Measurements from ENCODE around the gene EFNA4.

EFNA4 gene

DNA sequence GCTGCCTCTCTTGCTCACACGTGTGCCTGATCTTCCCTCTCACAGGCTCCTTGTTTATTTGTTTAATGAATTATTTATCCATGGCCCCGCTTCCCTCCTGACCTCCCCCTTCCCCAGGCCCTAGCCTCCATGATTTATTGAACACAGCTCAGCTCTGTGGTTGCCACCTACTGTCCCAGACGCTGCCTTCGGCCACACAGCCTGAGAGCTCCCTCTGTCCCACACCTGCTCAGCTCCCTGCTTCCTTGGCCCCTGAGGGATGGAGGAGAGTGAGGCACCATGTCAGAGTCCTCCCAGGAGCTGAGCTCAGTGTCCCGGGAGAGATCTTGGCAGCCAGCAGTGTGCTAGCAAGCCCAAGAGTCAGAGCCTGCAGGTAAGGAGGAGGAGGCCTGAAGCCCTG is 12.0 kb downstream of the EFNA4 start:
- peak; percentile 43 to 67 for DNase-seq

DNA sequence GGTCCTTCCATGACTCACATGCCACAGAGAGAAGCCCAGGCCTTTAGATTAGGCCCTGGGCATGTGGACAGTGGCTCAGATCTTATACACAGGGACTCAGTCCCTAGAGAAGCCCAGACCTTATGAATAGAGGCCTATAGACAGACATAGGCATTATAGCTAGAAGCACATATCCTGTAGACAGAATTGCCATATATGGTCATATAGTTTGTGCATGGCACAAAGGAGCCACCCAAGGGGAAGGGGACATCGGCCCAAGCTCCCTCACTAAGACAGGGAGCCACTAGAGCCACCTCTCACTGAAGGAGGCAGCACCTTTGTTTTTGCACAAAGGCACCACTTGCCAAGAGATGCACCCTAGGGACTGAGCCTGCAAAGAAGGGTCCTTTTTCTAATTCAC is 12.8 kb downstream of the EFNA4 start:
- no peak for DNase-seq

DNA sequence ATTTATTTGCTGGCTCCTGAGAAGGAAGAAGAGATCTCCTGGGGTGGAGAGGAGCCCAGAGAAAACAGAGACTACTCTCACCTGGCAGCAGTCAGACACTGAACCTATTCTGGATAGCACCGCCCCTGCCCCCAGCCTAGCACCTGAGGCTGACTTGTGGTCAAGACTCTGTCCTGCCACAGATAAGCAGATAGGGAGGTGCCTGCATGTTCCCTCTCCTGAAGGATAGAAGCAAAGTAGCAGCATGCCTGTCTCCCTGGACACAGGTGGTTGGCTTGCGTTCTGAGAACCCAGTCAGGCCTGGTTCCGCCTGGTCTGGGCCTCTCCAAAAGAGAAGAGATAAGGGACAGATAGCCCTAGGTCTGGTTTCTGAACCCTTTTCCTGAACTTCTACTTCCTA is 13.8 kb downstream of the EFNA4 start:
- DNase-seq: no peak

DNA sequence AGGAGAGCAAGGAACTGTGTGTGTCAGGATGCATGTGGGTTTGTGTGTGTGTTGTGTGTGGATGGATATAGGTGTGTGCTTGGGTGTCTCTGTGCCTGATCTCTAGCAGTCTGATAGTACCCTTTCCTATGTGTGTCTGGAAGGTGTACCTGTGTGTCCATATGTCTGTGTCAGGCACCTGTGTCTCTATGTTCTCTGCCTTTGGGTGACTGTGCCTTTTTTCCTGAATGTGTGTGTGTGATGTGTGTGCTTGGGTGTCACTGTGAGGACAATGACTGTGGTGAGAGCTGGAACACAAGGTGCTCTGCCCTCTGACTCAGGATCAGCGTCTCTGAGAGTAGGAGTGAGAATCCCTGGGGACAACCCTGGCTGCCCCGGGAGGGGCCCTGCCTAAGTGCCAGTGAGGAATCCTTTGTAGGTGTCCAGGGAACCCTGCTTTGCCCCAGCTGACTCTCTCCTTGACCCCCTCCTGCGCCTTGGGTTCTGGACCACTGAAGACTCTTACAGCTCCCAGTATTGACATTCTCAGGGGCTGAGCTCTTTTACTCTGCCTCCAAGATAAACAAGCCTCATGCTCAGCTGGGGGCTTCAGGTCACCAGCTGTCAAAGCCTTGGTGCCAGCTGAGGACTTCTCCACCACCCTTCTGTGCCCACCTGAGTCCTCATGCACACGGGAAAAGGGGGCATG is 14.4 kb downstream of the EFNA4 start:
- DNase-seq: no peak

DNA sequence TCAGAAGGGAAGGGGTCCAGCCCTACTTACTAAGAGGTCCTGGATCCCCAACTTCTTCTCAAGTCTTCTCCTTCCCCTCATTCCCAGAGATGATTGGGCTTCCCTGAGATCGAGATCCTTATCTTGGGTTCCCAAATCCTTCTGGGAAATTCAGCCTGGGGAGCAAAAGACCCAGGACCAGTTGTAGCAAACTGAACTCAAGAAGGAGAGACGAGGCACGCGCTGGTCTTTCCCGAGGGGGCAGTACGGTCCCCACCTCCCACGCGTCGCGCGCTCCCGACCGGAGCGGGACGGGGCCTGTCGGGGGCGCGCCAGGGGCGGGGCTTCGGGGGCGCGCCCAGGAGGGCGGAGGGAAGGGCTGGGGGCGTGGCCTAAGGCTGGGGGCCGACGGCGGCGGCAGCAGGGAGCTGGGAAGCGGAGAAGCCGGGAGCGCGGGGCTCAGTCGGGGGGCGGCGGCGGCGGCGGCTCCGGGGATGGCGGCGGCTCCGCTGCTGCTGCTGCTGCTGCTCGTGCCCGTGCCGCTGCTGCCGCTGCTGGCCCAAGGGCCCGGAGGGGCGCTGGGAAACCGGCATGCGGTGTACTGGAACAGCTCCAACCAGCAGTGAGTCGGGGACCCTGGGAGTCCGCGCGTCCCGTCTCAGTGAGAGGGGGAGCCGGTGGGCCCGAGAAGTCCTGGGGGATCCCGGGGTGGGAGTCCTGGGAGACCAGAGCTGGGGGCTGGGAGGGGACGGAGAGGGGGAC is 15.1 kb downstream of the EFNA4 start, which contains the start of gene EFNA3:
Gene EFNA3 (plus strand): TSS at position 369 of the 741 bp plus-strand sequence. CDS start 105 bp downstream, at position 474.
- peak; percentile 51 to 61 for DNase-seq

DNA sequence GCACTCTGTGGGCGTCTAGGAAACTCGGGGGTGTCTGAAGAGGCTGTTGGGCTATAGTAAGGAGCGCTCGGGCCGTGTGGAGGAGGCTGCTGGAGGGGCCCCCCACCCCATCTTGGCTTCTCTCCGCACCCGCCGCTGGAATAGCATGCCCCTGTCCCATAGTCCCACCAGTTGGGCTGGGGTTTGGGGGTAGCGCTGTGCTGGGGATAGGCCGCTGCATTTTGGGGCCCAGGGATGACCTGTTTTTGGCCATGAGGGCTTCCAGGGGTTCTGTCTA is 15.6 kb downstream of the EFNA4 start:
- DNase-seq: no peak

DNA sequence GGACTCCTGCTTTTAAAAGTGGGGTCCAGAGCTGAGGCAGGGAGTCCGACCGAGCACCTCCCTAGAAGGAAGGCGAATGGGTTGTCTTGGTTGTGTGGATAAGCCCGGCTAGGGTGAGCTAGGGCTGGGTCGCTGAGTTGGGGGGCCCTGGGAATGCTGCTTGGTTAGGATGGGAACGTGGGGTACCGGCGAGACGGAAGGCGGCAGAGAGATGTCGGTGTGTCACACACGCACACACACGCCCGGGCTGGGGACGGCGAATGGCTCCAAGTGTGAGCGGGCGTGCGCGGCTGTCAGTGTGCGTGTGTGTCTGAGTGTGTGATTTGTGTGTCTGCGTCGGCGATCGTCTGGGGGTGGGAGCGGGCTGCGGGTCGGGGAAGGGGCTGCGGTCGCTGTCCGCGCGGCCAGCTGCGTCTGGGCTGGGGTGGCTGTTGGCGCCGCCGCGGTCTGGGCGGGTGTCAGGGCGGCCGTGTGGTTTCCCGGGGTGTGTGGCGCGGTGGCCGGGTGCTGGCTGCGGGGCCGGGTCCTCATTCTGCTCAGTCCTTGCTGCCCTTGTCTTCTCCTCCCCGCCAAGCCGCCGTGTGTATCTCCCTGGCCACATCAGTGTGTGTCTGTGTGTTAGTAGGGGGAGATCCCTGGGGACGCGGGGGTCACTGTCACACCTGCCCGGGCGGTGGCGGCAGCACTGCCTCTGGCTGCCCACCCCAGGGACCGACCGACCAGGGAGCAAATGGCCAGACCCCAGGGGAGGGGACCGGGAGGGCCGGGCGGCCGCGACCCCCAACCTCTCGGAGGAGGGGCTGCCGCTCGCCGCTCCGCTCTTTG is 16.2 kb downstream of the EFNA4 start:
- DNase-seq: peak in 1 of 2 experiments; percentile 51

DNA sequence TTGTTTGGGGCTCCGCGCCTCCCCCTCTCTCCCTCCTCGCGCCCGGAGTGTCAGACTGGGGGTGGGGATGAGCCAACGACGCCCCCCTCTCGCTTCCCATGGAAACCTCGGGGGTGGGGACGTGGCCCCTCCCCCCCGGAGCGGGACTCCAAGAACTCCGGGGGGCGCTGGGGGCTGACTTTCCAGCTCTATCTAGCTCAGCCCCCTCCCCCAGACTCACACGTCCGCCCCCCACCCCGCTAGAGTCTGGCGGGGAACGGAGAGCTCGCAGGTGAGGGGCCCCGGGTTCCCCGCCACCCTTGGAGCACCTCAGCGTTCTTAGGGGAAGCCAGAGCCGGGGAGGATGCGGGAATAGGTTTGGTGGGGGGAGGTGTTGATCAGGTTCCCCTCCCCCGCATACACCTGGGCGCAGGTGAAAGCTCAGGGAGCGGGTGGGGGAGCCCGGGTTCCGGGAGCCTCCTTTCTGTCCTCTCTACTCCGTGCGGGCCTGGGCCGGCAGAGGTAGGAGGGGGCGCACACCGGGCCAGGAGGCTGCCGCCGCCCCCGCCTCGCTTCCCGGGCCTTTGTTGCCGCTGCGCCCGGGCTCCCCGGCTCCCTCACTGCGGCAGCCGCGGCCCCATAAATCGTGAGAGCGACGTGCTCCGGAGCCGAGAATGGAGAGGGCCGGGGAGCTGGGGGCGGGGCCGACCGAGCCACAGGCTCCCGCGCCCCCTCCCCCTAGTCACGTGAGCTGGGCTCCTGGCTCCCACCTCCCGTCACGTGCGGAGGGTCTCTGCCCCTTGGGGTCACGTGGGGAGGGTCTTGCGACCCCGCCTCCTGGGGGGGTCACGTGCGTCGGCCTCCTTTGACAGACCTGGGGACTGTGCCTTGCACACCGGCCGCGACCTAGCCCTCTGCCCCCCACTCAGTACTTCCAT is 17.0 kb downstream of the EFNA4 start:
- DNase-seq: peak; percentile 70 to 80

DNA sequence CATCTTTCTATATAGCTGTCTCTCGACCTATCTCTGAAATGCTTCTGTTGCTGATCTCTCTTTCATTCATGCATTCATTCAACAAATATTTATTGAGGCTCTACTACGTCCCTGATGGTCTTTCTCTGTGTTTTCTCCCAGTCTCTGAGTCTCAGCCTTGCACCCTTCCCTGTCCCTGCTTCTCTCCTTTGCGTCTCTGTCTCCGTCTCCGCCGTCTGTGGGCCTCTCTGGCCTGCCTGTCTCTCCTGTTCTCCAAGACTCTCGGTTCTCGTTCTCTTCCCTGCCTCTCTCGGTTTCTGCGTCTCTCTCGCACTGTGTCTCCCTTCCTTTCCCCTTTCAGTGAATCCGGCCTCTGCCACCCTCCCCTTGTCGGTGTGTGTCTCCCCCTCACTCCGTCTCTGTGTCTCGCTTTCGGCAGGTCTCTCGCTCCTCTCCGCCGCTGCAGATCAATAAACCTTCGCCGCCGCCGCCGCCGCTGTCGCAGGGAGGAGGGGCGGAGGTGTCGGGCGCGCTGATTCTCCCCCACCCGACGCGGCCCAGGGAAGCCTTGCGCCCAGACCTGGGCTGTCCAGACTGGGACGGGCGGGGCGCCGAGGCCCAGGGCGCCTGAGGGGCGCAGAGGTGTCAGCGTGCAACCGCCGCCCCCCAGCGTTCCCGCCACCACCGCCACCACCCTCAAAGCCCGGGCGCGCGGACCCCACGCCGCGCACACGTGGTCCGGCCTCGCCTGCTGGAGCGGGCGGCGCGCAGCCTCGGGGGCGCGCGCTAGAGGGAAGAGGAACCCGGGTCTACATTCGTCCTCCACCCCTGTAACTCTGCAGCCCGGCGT is 18.1 kb downstream of the EFNA4 start:
- DNase-seq: no peak

DNA sequence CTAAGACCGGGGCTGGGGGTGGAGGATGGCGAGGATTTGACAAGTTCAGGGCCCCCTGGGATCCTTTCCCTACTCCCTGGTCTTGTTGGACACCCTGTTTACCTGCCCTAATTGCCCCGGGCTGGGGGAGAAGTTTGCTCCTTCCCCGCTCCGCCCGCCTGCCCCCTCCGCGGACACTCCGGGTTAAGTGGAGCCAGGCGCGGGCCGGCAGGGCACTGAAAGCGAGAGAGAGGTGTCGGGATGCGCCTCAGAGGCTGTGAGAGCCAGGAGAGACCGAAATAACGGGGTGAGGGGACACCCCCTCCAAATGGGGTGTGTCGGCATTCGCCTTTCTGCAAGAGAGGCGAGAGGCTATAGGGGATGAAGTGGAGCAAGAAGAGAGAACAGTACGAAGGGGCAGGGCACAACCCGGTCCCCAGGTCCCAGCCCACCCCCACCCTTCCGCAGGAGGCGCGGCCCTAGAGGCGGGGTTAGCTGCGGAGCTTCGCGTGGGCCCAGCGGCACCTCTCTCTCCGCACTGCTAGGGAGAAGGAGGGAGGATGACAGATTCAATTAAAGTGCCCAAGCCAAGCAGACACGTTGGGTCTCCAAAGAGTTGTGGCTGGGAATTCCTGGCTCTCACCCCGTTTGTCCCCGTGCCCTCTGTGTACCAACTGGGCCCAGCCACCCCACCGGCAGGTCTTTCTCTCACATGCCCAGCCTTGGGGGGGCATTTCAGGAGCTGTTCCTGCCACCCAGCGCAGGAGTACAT is 18.9 kb downstream of the EFNA4 start:
- no peak for DNase-seq

DNA sequence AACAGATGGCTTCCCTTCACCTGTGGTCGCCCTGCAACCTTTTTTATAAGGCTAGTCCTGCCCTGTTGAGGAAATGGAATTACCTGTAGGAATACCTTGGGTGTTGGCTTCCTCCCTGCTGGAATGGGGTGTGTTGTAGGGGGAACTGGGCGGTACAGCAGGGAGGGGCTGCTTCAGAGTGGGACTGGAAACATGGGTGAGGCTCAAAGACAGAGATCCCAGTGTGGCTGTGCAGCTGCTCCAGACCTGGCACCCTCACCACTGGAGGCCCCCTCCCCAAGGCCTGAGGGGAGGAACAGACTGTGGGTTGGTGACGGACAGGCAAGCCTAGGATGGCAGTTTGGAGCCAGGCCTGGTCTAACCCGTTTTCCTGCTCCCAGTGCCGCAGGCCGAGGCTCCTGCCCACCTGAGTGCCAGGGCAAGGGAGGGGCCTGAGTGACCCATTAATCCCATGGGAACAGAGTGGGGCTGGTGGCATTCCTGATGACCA is 19.6 kb downstream of the EFNA4 start:
- DNase-seq: no peak

DNA sequence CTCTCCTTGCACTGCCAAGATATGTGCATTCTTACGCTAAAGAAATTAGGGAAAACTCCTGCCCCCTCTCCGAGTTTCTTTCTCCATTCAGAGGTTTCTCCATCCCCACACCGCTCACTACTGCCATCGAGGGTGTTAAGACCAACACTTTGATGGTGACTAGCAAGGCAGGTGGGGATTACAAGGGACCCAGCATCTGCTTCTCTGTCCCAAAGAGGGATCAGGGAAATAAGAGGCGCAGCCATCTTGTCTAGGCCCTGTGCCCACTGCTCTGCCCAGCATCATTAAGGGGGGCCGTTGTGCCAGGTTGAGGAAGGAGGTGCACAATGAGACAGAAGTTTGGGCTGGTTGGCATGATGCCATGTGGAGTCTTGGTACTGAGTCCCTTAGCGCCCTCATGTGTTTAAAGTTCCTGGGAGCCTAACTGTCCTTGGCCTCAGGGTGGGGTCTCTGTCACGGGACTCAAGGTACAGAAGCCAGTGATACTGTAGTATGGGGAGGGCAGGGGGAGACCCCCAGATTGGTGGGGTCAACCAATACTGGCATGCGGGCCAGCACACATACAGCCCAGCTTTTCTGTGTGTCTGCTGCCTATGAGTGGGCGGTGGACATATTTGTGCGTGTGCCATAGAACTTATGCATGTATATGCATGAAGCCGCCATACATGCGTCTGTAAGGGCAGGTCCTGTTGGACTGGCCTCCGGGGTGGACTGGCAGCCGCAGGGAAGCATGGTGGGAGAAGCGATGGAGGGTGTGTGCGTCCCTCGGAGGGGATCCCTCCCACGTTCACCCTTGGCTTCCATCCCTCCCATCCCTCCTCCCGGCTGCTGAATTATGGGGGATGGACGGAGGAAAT is 20.6 kb downstream of the EFNA4 start:
- peak; percentile 43 to 66 for DNase-seq

DNA sequence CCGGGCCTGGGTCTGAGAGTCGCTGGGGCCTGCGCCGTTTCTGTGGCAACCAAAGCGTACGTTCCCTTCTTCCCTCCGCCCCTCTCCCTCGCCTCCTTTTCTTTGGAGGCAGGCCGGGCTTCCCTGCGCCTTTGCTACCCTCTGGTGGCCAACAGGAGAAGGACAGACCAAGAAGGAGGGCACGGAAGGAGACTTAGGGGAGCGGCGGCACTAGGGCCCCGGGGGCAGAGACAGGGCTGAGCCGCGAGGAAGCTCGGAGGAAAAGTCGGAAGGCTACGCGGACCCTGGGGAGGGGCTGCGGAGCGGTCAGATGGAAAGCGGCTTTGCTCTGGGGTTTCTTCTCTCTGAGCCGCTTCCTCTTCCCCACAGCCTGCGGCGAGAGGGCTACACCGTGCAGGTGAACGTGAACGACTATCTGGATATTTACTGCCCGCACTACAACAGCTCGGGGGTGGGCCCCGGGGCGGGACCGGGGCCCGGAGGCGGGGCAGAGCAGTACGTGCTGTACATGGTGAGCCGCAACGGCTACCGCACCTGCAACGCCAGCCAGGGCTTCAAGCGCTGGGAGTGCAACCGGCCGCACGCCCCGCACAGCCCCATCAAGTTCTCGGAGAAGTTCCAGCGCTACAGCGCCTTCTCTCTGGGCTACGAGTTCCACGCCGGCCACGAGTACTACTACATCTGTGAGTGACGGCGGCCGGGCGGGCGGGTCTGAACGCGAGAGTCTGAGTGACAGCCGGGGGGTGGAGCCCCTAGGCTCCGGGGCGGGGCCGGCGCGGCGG is 21.4 kb downstream of the EFNA4 start:
- DNase-seq: peak; percentile 98

DNA sequence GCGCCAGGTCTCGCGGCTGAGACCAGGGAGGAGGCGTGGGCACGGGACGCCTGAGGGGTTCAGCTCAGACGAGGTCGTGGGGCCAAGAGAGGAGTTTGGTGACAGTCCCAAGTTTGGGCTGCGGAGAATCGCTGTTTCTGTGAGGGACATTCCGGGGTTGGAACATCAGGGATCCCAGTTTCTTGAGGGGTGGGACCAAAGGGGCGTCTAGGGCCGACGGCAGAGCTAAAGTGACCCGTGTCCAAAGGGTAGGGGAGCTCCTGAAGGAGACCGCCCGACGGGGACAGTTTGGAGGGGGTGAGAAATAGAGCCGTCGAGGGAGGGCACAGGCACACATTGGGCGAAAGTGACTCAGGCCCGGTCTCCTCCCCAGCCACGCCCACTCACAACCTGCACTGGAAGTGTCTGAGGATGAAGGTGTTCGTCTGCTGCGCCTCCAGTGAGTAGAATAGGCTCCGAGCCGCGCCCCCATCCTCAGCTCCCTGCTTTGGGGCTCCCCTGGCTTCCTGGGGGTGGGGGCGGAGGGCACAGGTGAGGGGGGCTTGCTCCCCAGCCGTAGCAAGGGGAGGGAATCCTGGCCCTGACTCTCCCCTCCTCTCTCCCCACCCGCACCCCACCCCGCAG is 22.1 kb downstream of the EFNA4 start:
- DNase-seq: peak in 1 of 2 experiments; percentile 38

DNA sequence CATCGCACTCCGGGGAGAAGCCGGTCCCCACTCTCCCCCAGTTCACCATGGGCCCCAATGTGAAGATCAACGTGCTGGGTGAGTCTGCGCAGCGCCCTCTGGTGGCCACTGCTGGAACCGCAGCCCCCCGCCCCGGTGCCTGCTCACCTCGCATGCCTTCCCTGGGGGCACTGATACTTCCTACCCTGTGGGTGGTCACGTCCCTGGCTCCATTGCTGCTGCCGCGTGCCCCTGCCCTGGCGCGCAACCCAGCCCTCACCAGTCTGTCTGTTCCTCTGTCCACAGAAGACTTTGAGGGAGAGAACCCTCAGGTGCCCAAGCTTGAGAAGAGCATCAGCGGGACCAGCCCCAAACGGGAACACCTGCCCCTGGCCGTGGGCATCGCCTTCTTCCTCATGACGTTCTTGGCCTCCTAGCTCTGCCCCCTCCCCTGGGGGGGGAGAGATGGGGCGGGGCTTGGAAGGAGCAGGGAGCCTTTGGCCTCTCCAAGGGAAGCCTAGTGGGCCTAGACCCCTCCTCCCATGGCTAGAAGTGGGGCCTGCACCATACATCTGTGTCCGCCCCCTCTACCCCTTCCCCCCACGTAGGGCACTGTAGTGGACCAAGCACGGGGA is 22.7 kb downstream of the EFNA4 start:
- peak; percentile 53 to 65 for DNase-seq

DNA sequence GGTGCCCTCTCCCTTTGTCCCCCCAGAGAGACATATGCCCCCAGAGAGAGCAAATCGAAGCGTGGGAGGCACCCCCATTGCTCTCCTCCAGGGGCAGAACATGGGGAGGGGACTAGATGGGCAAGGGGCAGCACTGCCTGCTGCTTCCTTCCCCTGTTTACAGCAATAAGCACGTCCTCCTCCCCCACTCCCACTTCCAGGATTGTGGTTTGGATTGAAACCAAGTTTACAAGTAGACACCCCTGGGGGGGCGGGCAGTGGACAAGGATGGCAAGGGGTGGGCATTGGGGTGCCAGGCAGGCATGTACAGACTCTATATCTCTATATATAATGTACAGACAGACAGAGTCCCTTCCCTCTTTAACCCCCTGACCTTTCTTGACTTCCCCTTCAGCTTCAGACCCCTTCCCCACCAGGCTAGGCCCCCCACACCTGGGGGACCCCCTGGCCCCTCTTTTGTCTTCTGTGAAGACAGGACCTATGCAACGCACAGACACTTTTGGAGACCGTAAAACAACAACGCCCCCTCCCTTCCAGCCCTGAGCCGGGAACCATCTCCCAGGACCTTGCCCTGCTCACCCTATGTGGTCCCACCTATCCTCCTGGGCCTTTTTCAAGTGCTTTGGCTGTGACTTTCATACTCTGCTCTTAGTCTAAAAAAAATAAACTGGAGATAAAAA is 23.5 kb downstream of the EFNA4 start:
- DNase-seq: no peak

All from SHP77 (cell line).